Measurements from ENCODE around the gene CDC14A.

DNA sequence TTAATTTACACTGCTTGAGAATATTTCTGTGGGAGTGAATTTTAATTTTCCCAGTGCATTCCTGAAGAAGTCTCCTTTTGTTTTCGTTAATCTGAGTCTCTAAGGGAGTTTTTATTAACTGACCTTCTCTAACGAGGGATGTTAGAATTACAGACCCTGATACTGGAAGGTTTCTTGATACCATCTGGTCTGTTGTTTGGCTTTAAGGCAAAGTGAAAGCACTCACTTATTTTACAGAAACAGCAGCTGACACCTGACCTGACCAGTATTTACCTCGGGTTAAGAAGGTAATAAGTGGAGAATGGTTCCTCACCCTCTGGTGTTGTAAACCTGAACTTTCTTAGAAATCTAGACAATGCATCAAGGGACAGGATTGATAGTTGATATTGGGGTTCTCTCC is 12.4 kb downstream of the CDC14A start:
- TF ChIP-seq CTCF (IDR thresholded peaks at IDR 0.05) = no peak
- TF ChIP-seq POLR2AphosphoS5 (IDR thresholded peaks at IDR 0.05; ENCODE audit: low read depth, low read length) = no peak
